Epithelial cell of prostate (primary cell): Measurements from ENCODE around the gene AP3S2.
A peak's percentile ranks its signal among the peaks of the same experiment; 100 is the strongest.

Experiments used
- DNase-seq: peaks from one replicate; pipeline ENCODE4 v3.0.0-alpha.2; 2011; ENCODE audit warnings: low read depth, low spot score
- H3K27ac ChIP-seq: fragments of 450-650 bp; 2 replicates; pipeline ENCODE4 v1.5.1; 2017; ENCODE audit warnings: mild to moderate bottlenecking

Gene AP3S2

DNA sequence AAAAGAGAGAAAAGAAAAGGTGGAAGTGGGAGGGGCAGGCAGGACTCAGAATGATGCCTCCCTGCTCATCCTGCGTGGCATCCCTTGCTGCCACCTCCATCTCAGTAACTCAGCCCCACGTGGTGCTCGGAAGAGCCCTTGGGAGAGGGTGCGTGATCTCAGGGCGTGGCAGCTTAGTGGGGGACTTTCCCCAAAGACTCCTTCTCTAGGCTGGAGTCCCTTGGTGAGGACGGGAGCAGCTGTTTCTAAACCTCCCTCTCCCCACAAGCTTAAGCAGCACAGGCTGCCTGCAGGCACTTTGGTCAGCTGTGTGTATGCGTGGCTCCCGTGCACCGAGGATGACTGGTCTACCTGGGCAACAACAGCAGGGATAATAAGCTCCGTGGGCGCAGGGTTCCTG is 71.8 kb downstream of the AP3S2 start:
- peak overlapping the region; percentile 90 for H3K27ac ChIP-seq
- DNase-seq, result no peak

GRCh38 chr15:89820666-89821611 is 72.9 kb downstream of the AP3S2 start:
- H3K27ac ChIP-seq, result peak overlapping the region; percentile 90
- no peak for DNase-seq

DNA sequence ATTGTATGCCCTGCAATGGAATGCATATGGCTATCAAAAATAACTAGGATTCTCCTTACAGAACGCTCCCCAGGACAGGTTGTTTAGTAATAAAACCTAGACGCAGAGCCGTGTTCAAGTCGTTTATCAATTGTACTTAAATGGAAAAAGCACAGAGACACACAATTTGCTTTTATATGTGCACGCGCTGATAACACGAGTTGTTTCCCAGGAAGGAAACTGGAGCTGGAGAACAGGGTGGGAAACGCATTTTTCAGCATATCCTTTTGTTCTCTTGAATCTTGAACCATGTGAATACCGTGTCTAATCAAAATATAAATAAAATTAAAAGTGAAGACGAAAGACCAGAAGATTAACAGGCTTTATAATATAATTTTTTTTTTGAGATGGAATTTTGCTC is 75.5 kb downstream of the AP3S2 start:
- no peak for DNase-seq
- no peak overlapping the region for H3K27ac ChIP-seq

DNA sequence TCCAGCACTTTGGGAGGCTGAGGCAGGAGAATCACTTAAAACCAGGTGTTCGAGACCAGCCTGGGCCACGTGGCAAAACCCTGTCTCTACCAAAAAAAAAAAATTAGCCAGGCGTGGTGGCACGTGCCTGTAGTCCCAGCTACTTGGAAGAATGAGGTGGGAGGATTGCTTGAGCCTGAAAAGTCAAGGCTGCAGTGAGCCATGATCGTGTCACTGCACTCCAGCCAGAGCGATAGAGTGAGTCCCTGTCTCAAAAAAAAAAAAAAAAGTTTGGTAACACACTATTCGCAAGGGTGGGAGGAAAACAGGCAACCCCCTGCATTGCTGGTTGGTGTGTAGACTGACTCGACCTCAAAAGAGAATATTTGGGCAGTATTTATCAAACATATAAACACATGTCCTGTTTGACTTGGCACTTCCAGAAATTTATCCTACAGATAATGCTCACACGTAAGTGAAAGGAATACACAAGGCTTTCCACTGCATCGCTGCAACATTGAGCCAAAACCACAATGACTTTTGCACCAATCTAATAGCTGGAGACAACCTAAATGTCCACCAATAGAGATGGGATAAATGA is 76.0 kb downstream of the AP3S2 start:
- H3K27ac ChIP-seq, result no peak overlapping the region
- DNase-seq, result no peak

DNA sequence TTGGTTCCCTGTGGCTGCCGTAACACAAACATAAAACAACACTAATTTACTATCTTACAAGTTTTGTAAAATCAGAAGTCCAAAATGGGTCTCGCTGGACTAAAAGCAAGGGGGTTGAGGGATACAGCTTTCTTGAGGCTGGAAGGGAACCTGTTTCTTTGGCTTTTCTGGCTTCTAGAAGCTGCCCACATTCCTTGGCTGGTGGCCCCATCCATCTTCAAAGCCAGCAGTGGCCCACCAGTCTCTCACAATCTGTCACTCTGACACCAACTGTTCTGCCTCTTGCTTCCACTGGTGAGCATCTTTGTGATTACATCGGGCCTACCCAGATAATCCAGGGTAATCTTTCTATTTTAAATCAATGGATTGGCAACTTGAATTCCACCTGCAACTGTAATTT is 78.0 kb downstream of the AP3S2 start:
- DNase-seq, result no peak

DNA sequence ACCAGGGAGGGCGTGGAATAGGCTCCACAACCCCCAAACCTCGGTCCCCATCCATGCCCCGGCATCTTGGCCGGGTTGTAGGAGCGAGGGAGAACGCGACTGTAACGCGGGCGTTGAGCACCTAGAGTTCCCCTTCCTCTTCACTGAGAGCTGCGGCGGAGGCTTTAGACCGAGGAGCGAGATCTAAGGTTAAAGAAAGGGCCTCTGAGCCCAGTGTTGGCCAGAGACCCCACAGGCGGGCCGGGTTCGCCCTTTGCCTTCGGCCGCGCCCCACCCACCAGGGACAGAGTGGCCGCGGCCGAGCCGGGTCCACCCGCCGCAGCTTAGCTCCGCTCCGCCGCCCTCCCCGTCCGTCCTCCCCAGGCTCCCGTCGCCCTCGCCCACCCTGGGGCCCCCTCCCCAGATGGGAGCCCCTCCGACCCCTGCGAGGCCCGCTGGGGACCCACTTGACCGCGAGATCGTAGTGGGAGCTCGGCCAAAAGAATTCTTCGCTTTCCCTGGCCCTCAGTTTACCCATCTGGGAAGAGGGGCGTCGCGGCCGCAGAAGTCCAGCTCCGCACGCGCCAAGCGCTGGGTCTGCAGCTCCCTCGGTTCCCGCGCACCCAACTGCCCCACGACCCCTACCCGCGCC is 79.6 kb downstream of the AP3S2 start:
- no peak for DNase-seq
- H3K27ac ChIP-seq, result peak overlapping the region; percentile 32

More for the DNA sequence above, 78.0 kb downstream of the AP3S2 start:
- H3K27ac ChIP-seq, result no peak overlapping the region

DNA sequence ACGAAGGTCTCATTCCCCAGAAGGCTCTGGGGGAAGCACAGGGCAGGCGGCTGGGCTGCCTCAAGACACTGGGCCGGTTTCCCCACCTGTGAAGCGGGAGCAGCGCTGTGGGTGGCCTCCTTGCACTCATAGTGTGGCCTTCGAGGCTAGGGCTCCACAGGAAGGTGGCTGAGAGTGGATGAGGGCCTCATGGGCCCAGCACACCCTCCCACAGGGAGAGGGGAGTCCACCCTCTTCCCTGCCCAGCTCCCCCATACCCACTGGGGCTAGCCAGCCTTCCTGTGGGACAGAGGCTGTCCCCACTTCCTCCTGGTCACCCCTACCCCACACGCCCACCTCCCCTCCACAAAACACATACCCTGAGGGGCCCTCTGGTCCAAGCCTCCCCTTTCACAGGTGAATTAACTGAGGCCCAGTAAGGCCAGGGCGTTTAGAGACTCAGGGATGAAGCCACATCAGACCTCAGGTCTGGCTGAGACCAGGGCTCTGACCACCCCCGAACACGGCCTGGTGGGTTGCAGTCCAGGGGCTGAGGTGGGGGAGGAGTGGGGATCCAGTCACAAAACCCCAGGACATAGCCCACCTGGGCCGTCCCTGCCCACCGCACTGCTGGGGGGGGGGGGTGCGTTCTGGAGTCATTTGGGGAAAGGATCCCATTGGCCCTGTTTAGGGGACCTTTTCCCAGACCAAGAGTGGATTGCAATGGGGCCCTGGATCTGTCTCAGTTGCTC is 80.2 kb downstream of the AP3S2 start:
- peak overlapping the region; percentile 32 for H3K27ac ChIP-seq
- no peak for DNase-seq

DNA sequence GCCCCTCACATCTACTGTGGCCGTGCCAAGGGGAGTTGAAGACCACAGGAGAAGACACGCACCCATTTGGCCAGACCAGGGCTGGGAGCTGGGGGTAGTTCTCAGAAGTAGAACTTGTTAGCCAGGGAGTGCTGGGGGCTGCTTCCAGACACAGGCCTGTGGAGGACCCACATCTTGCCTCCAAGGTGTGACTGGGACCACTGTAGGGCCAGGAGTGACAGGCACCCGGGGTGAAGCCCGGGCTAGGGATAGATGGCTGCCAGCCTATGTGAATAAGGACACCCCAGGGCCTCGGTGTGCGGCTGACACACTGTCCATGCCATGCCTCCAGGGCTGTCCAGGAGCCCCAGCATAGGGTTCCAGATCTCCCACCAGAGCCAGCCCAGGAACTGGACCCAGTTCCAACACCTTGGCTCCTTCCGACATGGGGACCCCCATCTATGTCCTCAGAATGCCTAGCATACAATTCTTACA is 80.9 kb downstream of the AP3S2 start:
- DNase-seq, result no peak
- H3K27ac ChIP-seq, result peak overlapping the region; percentile 32

GRCh38 chr15:89812011-89812846 is 81.6 kb downstream of the AP3S2 start:
- no peak for DNase-seq
- H3K27ac ChIP-seq, result peak overlapping the region; percentile 32

GRCh38 chr15:89810837-89811236 is 83.0 kb downstream of the AP3S2 start:
- H3K27ac ChIP-seq, result no peak overlapping the region
- no peak for DNase-seq

- H3K27ac ChIP-seq, result no peak overlapping the region
- DNase-seq, result no peak
Measured at GRCh38 chr15:89809787-89810148, 84.0 kb downstream of the AP3S2 start.

- no peak overlapping the region for H3K27ac ChIP-seq
- DNase-seq, result no peak
Measured at GRCh38 chr15:89809093-89809786, 84.6 kb downstream of the AP3S2 start.

- H3K27ac ChIP-seq, result no peak overlapping the region
- no peak for DNase-seq
Measured at GRCh38 chr15:89808160-89808870, 85.5 kb downstream of the AP3S2 start.

DNA sequence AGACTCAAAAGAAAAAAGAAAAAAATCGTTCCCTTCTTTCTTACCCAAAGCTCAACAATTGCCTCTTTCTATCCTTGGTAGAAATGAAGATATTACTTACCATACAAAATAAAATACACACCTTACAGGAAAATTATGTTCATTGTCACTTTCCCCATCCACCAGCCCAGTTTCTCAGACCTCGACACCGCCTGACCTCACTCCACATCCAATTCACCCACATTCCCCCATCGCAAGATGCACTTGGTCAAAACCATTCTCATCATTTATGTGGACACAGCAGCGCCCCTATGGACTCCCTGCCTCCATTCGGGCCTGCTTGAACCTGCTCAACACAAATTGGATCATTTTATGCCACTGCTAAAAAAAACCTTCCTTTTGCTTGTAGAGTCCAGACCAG is 86.1 kb downstream of the AP3S2 start:
- no peak overlapping the region for H3K27ac ChIP-seq
- no peak for DNase-seq

DNA sequence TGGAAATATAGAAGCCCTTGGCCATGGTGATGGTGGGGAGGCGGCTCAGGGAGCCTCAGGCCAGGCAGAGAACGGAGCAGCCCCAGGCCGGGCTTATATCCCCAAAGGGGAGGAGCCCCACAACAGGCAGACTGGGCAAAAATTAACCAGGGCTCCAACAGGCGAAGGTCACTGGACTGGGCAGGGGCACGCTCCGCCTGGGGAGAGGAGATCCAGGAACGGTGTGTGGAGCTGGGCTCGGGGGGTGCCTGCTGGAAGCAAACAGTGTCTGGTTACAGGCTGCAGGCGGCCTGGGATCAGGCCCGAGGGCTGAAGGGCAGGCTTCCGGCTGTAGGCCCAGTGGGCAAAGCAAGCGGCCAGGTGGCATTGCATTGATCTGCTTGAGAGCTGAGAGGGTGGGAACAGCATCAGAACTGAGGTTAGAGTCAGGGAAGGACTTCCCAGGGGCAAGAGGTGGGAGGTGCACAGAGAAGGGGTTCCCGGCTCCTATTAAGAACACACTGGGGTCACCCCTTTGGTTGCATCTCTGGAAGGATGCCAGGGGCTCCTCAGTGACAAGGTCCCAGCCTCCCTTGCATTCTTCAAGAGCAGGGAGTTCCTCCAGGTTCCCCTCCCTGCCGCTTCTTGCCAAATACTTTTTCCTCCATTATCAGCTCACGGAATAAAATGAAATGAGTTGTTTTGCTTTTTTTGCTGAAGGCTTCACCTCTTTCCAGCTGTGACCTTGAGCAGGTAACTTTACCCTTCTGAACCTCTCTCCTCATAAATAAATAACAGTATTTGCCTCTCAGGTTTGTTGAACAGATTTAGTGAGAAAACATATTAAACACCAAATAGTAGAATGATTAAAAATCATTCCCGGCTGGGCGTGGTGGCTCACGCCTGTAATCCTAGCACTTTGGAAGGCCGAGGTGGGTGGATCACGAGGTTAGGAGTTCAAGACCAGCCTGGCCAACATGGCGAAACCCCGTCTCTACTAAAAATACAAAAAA is 86.9 kb downstream of the AP3S2 start:
- DNase-seq, result no peak
- H3K27ac ChIP-seq, result no peak overlapping the region

- no peak overlapping the region for H3K27ac ChIP-seq
- no peak for DNase-seq
Measured at GRCh38 chr15:89806210-89806558, 87.6 kb downstream of the AP3S2 start.
